GM23338 (cell line): ENCODE data around the gene ENDOV. TPM values are rescaled to one million over a fixed set of nuclear protein-coding genes. Genes with fewer than 3 reads are reported as not detected.

ENCODE experiments used
- ATAC-seq: fragments of 200-7000 bp; cut with Tn5 transposase; 3 replicates; pipeline ENCODE4 v1.9.1; 2020
- DNase-seq: peaks from one replicate; pipeline ENCODE4 v3.0.0-alpha.2; 2015; ENCODE audit warnings: low spot score
- H2AFZ ChIP-seq: fragments of 200-600 bp; sonication (generic); 2 replicates; pipeline ENCODE4 v1.8.0; 2016; ENCODE audit warnings: antibody characterized with exemption, mild to moderate bottlenecking, moderate library complexity
- H3F3A ChIP-seq: fragments of 200-600 bp; sonication (generic); replicated peaks from 2 replicates; pipeline ENCODE4 v1.8.0; 2017; ENCODE audit warnings: antibody characterized with exemption, mixed run types, low read depth
- H3K27ac ChIP-seq: fragments of 200-600 bp; sonication (generic); 2 replicates; pipeline ENCODE4 v1.6.1; 2016; ENCODE audit warnings: low read depth
- H3K27me3 ChIP-seq: fragments of 200-600 bp; sonication (generic); 2 replicates; pipeline ENCODE4 v1.8.0; 2016; ENCODE audit warnings: mild to moderate bottlenecking, mixed run types, moderate library complexity; ENCODE audit not compliant: insufficient read depth
- H3K36me3 ChIP-seq: fragments of 200-600 bp; sonication (generic); 2 replicates; pipeline ENCODE4 v1.8.0; 2016; ENCODE audit warnings: mild to moderate bottlenecking; ENCODE audit not compliant: insufficient read depth
- H3K4me1 ChIP-seq: fragments of 200-600 bp; sonication (generic); 2 replicates; pipeline ENCODE4 v1.8.0; 2016; ENCODE audit warnings: mild to moderate bottlenecking, moderate library complexity; ENCODE audit not compliant: insufficient read depth
- H3K4me2 ChIP-seq: fragments of 200-600 bp; sonication (generic); 2 replicates; pipeline ENCODE4 v1.7.1; 2017; ENCODE audit warnings: mixed run types
- H3K4me3 ChIP-seq: fragments of 200-600 bp; sonication (generic); 2 replicates; pipeline ENCODE4 v1.6.1; 2016; ENCODE audit warnings: mixed run types
- H3K79me2 ChIP-seq: fragments of 200-600 bp; sonication (generic); replicated peaks from 2 replicates; pipeline ENCODE4 v1.8.0; 2017; ENCODE audit warnings: mild to moderate bottlenecking; ENCODE audit not compliant: insufficient read depth
- H3K9me2 ChIP-seq: fragments of 200-600 bp; sonication (generic); 2 replicates; pipeline ENCODE4 v1.8.0; 2017; ENCODE audit not compliant: insufficient read depth
- H4K20me1 ChIP-seq: fragments of 200-600 bp; sonication (generic); replicated peaks from 2 replicates; pipeline ENCODE4 v1.8.0; 2017; ENCODE audit warnings: mild to moderate bottlenecking; ENCODE audit not compliant: insufficient read depth
- H3K27ac Mint-ChIP-seq: 2 replicates; pipeline ENCODE4 v1.8.0; 2020; ENCODE audit warnings: inconsistent platforms, mild to moderate bottlenecking, moderate library complexity, mixed read lengths
- H3K27me3 Mint-ChIP-seq: 3 replicates; pipeline ENCODE4 v1.8.0; 2022; ENCODE audit warnings: low read depth, mild to moderate bottlenecking, moderate library complexity, mixed read lengths, inconsistent platforms; ENCODE audit not compliant: insufficient read depth, poor library complexity
- H3K36me3 Mint-ChIP-seq: 3 replicates; pipeline ENCODE4 v1.8.0; 2021; ENCODE audit warnings: low read depth, mild to moderate bottlenecking, inconsistent platforms, moderate library complexity, mixed read lengths
- H3K4me1 Mint-ChIP-seq: 3 replicates; pipeline ENCODE4 v1.8.0; 2020; ENCODE audit warnings: mild to moderate bottlenecking, inconsistent platforms, mixed read lengths
- H3K4me3 Mint-ChIP-seq: 3 replicates; pipeline ENCODE4 v1.8.0; 2021; ENCODE audit warnings: moderate library complexity, mild to moderate bottlenecking, inconsistent platforms, mixed read lengths
- H3K9me3 Mint-ChIP-seq: 3 replicates; pipeline ENCODE4 v1.8.0; 2020; ENCODE audit warnings: moderate library complexity, mild to moderate bottlenecking, inconsistent platforms, mixed read lengths
- CREB1 ChIP-seq: fragments of 250-450 bp; sonication (Bioruptor Pico); IDR thresholded peaks from 2 replicates; pipeline ENCODE4 v1.5.0; 2020; ENCODE audit warnings: low read depth, mild to moderate bottlenecking, moderate library complexity
- ETS1 ChIP-seq: IDR thresholded peaks from 2 replicates; pipeline ENCODE4 v1.6.1; 2016; ENCODE audit warnings: antibody characterized with exemption
- EZH2 ChIP-seq: fragments of 200-600 bp; sonication (generic); IDR thresholded peaks from one replicate; pipeline ENCODE4 v1.8.0; 2017; ENCODE audit warnings: antibody characterized with exemption, mild to moderate bottlenecking, low read depth; ENCODE audit not compliant: unreplicated experiment
- EZH2phosphoT487 ChIP-seq: fragments of 200-600 bp; sonication (generic); IDR thresholded peaks from one replicate; pipeline ENCODE4 v1.8.1; 2018; ENCODE audit warnings: antibody characterized with exemption; ENCODE audit not compliant: unreplicated experiment
- JUNB ChIP-seq: IDR thresholded peaks from one replicate; pipeline ENCODE4 v1.6.1; 2016; ENCODE audit warnings: antibody characterized with exemption; ENCODE audit not compliant: unreplicated experiment
- NANOG ChIP-seq: IDR thresholded peaks from 2 replicates; pipeline ENCODE4 v1.6.1; 2016; ENCODE audit warnings: antibody characterized with exemption, borderline replicate concordance
- POLR2AphosphoS5 ChIP-seq: IDR thresholded peaks from 2 replicates; pipeline ENCODE4 v1.6.1; 2016; ENCODE audit warnings: antibody characterized with exemption, low read depth
- REST ChIP-seq: IDR thresholded peaks from one replicate; pipeline ENCODE4 v1.6.1; 2018; ENCODE audit warnings: antibody characterized with exemption; ENCODE audit not compliant: unreplicated experiment
- STAT1 ChIP-seq: IDR thresholded peaks from one replicate; pipeline ENCODE4 v1.6.1; 2016; ENCODE audit warnings: antibody characterized with exemption; ENCODE audit not compliant: unreplicated experiment
- ZNF114 ChIP-seq: fragments of 250-450 bp; sonication (Bioruptor Pico); IDR thresholded peaks from 2 replicates; pipeline ENCODE4 v1.5.0; 2020; ENCODE audit warnings: mild to moderate bottlenecking, moderate library complexity
- ZNF331 ChIP-seq: fragments of 250-450 bp; sonication (Bioruptor Pico); IDR thresholded peaks from 2 replicates; pipeline ENCODE4 v1.5.0; 2020; ENCODE audit warnings: low read depth, mild to moderate bottlenecking, moderate library complexity
- ZNF462 ChIP-seq: fragments of 250-450 bp; sonication (Bioruptor Pico); IDR thresholded peaks from 2 replicates; pipeline ENCODE4 v1.5.0; 2020; ENCODE audit warnings: mild to moderate bottlenecking, moderate library complexity
- polyA plus RNA-seq: library from polyadenylated mRNA; unstranded; fragments of >200 nt; fragmentation: Nextera tagmentation; extraction: Ambion mirVana; gene quantifications from 2 replicates; pipeline ENCODE4 v1.2.1, GENCODE V29; 2016
- total RNA-seq: library from RNA; depleted of rRNA; stranded (reverse); fragments of >200 nt; shearing (Covaris generic); gene quantifications from 2 replicates; pipeline ENCODE4 v1.2.3, GENCODE V29; 2014
- TF ChIP-seq, protein P1 (sequence below), 2 experiments: fragments of 200-600 bp in 1 of 2; sonication (generic) in 1 of 2; conservative IDR thresholded peaks; 2 replicates each; pipeline versions ENCODE4 v1.5.1 to v1.6.1; 2016 to 2017; ENCODE audit warnings: antibody characterized with exemption in 2 of 2, low read depth in 2 of 2, mild to moderate bottlenecking in 2 of 2, moderate library complexity in 1 of 2

Gene ENDOV
- total and polyA plus RNA-seq, 2 experiments from 2014 or later = 11.5 to 16.1 TPM

- DNase-seq (no peak), ATAC-seq (no peak)
- Mint-ChIP-seq H3K36me3 (no peaks in the 10 kb centered on the region), H3K4me3 (no peak overlapping the region), H3K27me3 (peaks cover 65% of the 10 kb centered on the region), H3K27ac (no peak overlapping the region), H3K4me1 (peaks cover 12% of the 10 kb centered on the region; the same call in 2 of the 3 replicates), H3K9me3 (no peaks in the 10 kb centered on the region)
- H3K4me2 ChIP-seq = no peak overlapping the region
- H4K20me1 ChIP-seq = 0 out of 2 replicates have a peak, but pooled peaks cover 5% of the 10 kb centered on the region
- no peaks in the 10 kb centered on the region for H3K36me3 ChIP-seq
- TF ChIP-seq NANOG = no peak
- no peak for TF ChIP-seq EZH2
- no peak for TF ChIP-seq EZH2phosphoT487
- no peak for TF ChIP-seq ZNF114 (CRISPR knock-in tag)
- no peak for TF ChIP-seq REST
- TF ChIP-seq, protein P1, sequence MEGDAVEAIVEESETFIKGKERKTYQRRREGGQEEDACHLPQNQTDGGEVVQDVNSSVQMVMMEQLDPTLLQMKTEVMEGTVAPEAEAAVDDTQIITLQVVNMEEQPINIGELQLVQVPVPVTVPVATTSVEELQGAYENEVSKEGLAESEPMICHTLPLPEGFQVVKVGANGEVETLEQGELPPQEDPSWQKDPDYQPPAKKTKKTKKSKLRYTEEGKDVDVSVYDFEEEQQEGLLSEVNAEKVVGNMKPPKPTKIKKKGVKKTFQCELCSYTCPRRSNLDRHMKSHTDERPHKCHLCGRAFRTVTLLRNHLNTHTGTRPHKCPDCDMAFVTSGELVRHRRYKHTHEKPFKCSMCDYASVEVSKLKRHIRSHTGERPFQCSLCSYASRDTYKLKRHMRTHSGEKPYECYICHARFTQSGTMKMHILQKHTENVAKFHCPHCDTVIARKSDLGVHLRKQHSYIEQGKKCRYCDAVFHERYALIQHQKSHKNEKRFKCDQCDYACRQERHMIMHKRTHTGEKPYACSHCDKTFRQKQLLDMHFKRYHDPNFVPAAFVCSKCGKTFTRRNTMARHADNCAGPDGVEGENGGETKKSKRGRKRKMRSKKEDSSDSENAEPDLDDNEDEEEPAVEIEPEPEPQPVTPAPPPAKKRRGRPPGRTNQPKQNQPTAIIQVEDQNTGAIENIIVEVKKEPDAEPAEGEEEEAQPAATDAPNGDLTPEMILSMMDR (conservative IDR thresholded peaks at IDR 0.05; ENCODE audit: low read depth in 2 of 2) = no peak
- no peak for TF ChIP-seq POLR2AphosphoS5
- no peak for TF ChIP-seq STAT1
- TF ChIP-seq ETS1 = no peak
- no peak for TF ChIP-seq ZNF331 (CRISPR knock-in tag)
- no peak for TF ChIP-seq CREB1 (CRISPR knock-in tag)
- no peak for TF ChIP-seq ZNF462 (CRISPR knock-in tag)
- TF ChIP-seq JUNB = no peak
- H3K27me3 ChIP-seq = peaks cover 58% of the 10 kb centered on the region
- H3K4me3 ChIP-seq = no peak overlapping the region
- no peak overlapping the region for H3K27ac ChIP-seq
- H3K4me1 ChIP-seq = 0 out of 2 replicates have a peak, but pooled peaks cover 3% of the 10 kb centered on the region
- H3F3A ChIP-seq = no peaks in the 10 kb centered on the region
- H3K9me2 ChIP-seq = no peaks in the 10 kb centered on the region
- H2AFZ ChIP-seq = no peak overlapping the region
- no peaks in the 10 kb centered on the region for H3K79me2 ChIP-seq
Observed at GRCh38 chr17:80471922-80472321, 57.0 kb downstream of the ENDOV start.
